HEK293 (cell line): ENCODE results near the gene TMEM92.

ENCODE experiments used
- CTCF ChIA-PET: fragments of 350-600 bp; formaldehyde crosslinking; extraction: SDS; loops from one replicate; lab custom pipeline; 2021; ENCODE audit warnings: antibody characterized with exemption; lab: Yijun Ruan, JAX
- POLR2A ChIA-PET: fragments of 300-600 bp; formaldehyde crosslinking; extraction: SDS; loops from one replicate; lab custom pipeline; 2020; ENCODE audit warnings: antibody characterized with exemption, inconsistent platforms; lab: Yijun Ruan, JAX
- H3K27ac ChIP-seq: fragments of 200-500 bp; sonication (Bioruptor generic); 2 replicates; pipeline ENCODE4 v1.5.1; 2014; ENCODE audit warnings: low read depth, low read length, control low read depth, inconsistent platforms; ENCODE audit errors: extremely low read depth
- H3K36me3 ChIP-seq, 2 experiments: fragments of 200-500 bp in 1 of 2; sonication (Bioruptor generic) in 1 of 2; 1 replicate in 1 of 2; 2 replicates in 1 of 2; pipeline ENCODE4 v1.5.1; 2014 to 2017; ENCODE audit warnings: inconsistent platforms in 2 of 2, low read length in 2 of 2; ENCODE audit not compliant: control insufficient read depth in 2 of 2, insufficient read depth in 1 of 2
- H3K4me1 ChIP-seq: fragments of 200-500 bp; sonication (Bioruptor generic); 2 replicates; pipeline ENCODE4 v1.5.1; 2014; ENCODE audit warnings: mild to moderate bottlenecking, low read length, inconsistent platforms; ENCODE audit not compliant: control insufficient read depth, insufficient read depth
- H3K4me3 ChIP-seq: 2 replicates; pipeline ENCODE4 v1.5.1; 2011; ENCODE audit warnings: low read depth, mild to moderate bottlenecking, control low read depth, low read length, moderate library complexity
- H3K9me3 ChIP-seq: fragments of 200-500 bp; sonication (Bioruptor generic); 2 replicates; pipeline ENCODE4 v1.5.1; 2014; ENCODE audit warnings: low read depth, low read length, inconsistent platforms; ENCODE audit not compliant: control insufficient read depth, insufficient read depth
- GLI4 ChIP-seq: fragments of 450-650 bp; formaldehyde crosslinking; IDR thresholded peaks from 2 replicates; pipeline ENCODE4 v1.5.1; 2016; ENCODE audit warnings: missing biosample characterization, missing genetic modification characterization
- HOXD13 ChIP-seq: sonication (generic); formaldehyde crosslinking; IDR thresholded peaks from 2 replicates; pipeline ENCODE4 v1.8.0; 2022; ENCODE audit warnings: missing genetic modification reagents, borderline replicate concordance
- IKZF3 ChIP-seq: fragments of 450-650 bp; IDR thresholded peaks from 2 replicates; pipeline ENCODE4 v1.5.0; 2018; ENCODE audit warnings: missing biosample characterization, mild to moderate bottlenecking, missing genetic modification characterization, moderate library complexity
- KLF10 ChIP-seq: fragments of 450-650 bp; IDR thresholded peaks from 2 replicates; pipeline ENCODE4 v1.5.1; 2018; ENCODE audit warnings: missing biosample characterization, mild to moderate bottlenecking, missing genetic modification characterization
- PRDM1 ChIP-seq: fragments of 450-650 bp; formaldehyde crosslinking; IDR thresholded peaks from 2 replicates; pipeline ENCODE4; 2016; ENCODE audit warnings: missing biosample characterization, missing genetic modification characterization
- SALL2 ChIP-seq: fragments of 450-650 bp; formaldehyde crosslinking; IDR thresholded peaks from 2 replicates; pipeline ENCODE4 v1.5.0; 2017; ENCODE audit warnings: missing biosample characterization, mild to moderate bottlenecking, missing genetic modification characterization, borderline replicate concordance
- SP2 ChIP-seq: fragments of 450-650 bp; formaldehyde crosslinking; IDR thresholded peaks from 2 replicates; pipeline ENCODE4 v1.5.1; 2016; ENCODE audit warnings: missing biosample characterization, missing genetic modification characterization
- ZBTB10 ChIP-seq: fragments of 450-650 bp; formaldehyde crosslinking; IDR thresholded peaks from 2 replicates; pipeline ENCODE4 v1.5.1; 2016; ENCODE audit warnings: missing biosample characterization, missing genetic modification characterization
- ZBTB11 ChIP-seq: fragments of 450-650 bp; formaldehyde crosslinking; conservative IDR thresholded peaks from 2 replicates; pipeline ENCODE4 v1.5.1; 2016; ENCODE audit warnings: low read depth, missing biosample characterization, missing genetic modification characterization
- ZBTB21 ChIP-seq: fragments of 450-650 bp; formaldehyde crosslinking; IDR thresholded peaks from 2 replicates; pipeline ENCODE4 v1.5.1; 2017; ENCODE audit warnings: missing biosample characterization, missing genetic modification characterization
- ZFP37 ChIP-seq: fragments of 450-650 bp; formaldehyde crosslinking; IDR thresholded peaks from 2 replicates; pipeline ENCODE4 v1.5.1; 2016; ENCODE audit warnings: missing biosample characterization, missing genetic modification characterization
- ZIC2 ChIP-seq: fragments of 450-650 bp; formaldehyde crosslinking; IDR thresholded peaks from 2 replicates; pipeline ENCODE4 v1.5.1; 2016; ENCODE audit warnings: missing biosample characterization, missing genetic modification characterization
- ZNF112 ChIP-seq: fragments of 450-650 bp; formaldehyde crosslinking; IDR thresholded peaks from 2 replicates; pipeline ENCODE4 v1.5.0; 2017; ENCODE audit warnings: missing biosample characterization, missing genetic modification characterization
- ZNF133 ChIP-seq: fragments of 450-650 bp; formaldehyde crosslinking; IDR thresholded peaks from 2 replicates; pipeline ENCODE4 v1.5.1; 2016; ENCODE audit warnings: missing biosample characterization, missing genetic modification characterization
- ZNF146 ChIP-seq: fragments of 450-650 bp; formaldehyde crosslinking; IDR thresholded peaks from 2 replicates; pipeline ENCODE4 v1.5.1; 2016; ENCODE audit warnings: missing biosample characterization, missing genetic modification characterization
- ZNF155 ChIP-seq: fragments of 450-650 bp; formaldehyde crosslinking; IDR thresholded peaks from 2 replicates; pipeline ENCODE4 v1.5.1; 2016; ENCODE audit warnings: missing biosample characterization, missing genetic modification characterization
- ZNF274 ChIP-seq, 2 experiments: fragments of 200-500 bp in 1 of 2; fragments of 450-650 bp in 1 of 2; sonication (Bioruptor generic) in 1 of 2; formaldehyde crosslinking in 1 of 2; IDR thresholded peaks; 2 replicates each; pipeline versions ENCODE4 v1.5.1 to v1.6.1; 2014 to 2016; ENCODE audit warnings: borderline replicate concordance in 1 of 2, inconsistent platforms in 1 of 2, low read length in 1 of 2, missing biosample characterization in 1 of 2, missing genetic modification characterization in 1 of 2
- ZNF292 ChIP-seq: fragments of 450-650 bp; formaldehyde crosslinking; IDR thresholded peaks from 2 replicates; pipeline ENCODE4 v1.5.1; 2016; ENCODE audit warnings: low read depth, missing biosample characterization, missing genetic modification characterization, borderline replicate concordance
- ZNF350 ChIP-seq: fragments of 450-650 bp; formaldehyde crosslinking; IDR thresholded peaks from 2 replicates; pipeline ENCODE4 v1.5.0; 2017; ENCODE audit warnings: missing biosample characterization, mild to moderate bottlenecking, missing genetic modification characterization
- ZNF354C ChIP-seq: fragments of 450-650 bp; formaldehyde crosslinking; IDR thresholded peaks from 2 replicates; pipeline ENCODE4 v1.5.1; 2016; ENCODE audit warnings: missing biosample characterization, missing genetic modification characterization, low read depth, borderline replicate concordance
- ZNF433 ChIP-seq: fragments of 450-650 bp; formaldehyde crosslinking; IDR thresholded peaks from 2 replicates; pipeline ENCODE4 v1.5.1; 2016; ENCODE audit warnings: missing biosample characterization, missing genetic modification characterization, low read depth
- ZNF555 ChIP-seq: fragments of 450-650 bp; formaldehyde crosslinking; conservative IDR thresholded peaks from 2 replicates; pipeline ENCODE4 v1.5.1; 2017; ENCODE audit warnings: missing biosample characterization, mild to moderate bottlenecking, missing genetic modification characterization, inconsistent platforms
- ZNF654 ChIP-seq: fragments of 450-650 bp; formaldehyde crosslinking; IDR thresholded peaks from 2 replicates; pipeline ENCODE4 v1.5.1; 2016; ENCODE audit warnings: low read depth, missing biosample characterization, missing genetic modification characterization
- ZNF76 ChIP-seq: fragments of 450-650 bp; formaldehyde crosslinking; IDR thresholded peaks from 2 replicates; pipeline ENCODE4; 2016; ENCODE audit warnings: low read depth, missing biosample characterization, missing genetic modification characterization, borderline replicate concordance
- ZNF843 ChIP-seq: fragments of 450-650 bp; formaldehyde crosslinking; IDR thresholded peaks from 2 replicates; pipeline ENCODE4 v1.5.1; 2016; ENCODE audit warnings: missing biosample characterization, missing genetic modification characterization
- ZSCAN4 ChIP-seq: fragments of 450-650 bp; formaldehyde crosslinking; IDR thresholded peaks from 2 replicates; pipeline ENCODE4 v1.5.1; 2017; ENCODE audit warnings: missing biosample characterization, missing genetic modification characterization
- ZXDB ChIP-seq: fragments of 450-650 bp; formaldehyde crosslinking; IDR thresholded peaks from 2 replicates; pipeline ENCODE4 v1.5.1; 2016; ENCODE audit warnings: missing biosample characterization, missing genetic modification characterization

TMEM92 gene

GRCh38 chr17:50268743-50269275 lies 5.5 kb upstream of the TMEM92 start:
- H3K36me3 ChIP-seq = no peaks in the 10 kb centered on the region
- CTCF ChIA-PET = interaction anchor here (0.5 to 21.9 kb wide), 12 partner anchors 8 to 154 kb away, joined by 3 to 487 read pairs (median 5); partner anchors contain the start of gene COL1A1
- H3K9me3 ChIP-seq = no peaks in the 10 kb centered on the region
- no peak overlapping the region for H3K4me3 ChIP-seq
- no peak for TF ChIP-seq GLI4 (tag by site-specific recombination)
- no peak for TF ChIP-seq ZNF654 (tag by site-specific recombination)
- no peak for TF ChIP-seq HOXD13 (CRISPR knock-in tag)
- TF ChIP-seq ZNF292 = no peak
- no peak for TF ChIP-seq SP2 (tag by site-specific recombination)
- TF ChIP-seq ZNF146 (tag by site-specific recombination) = no peak
- no peak for TF ChIP-seq ZSCAN4 (tag by site-specific recombination)
- no peak for TF ChIP-seq ZNF274 (IDR thresholded peaks at IDR 0.05; ENCODE audit: low read length)
- TF ChIP-seq ZNF274 (tag by site-specific recombination; IDR thresholded peaks at IDR 0.05; ENCODE audit: borderline replicate concordance) = no peak
- TF ChIP-seq ZBTB10 (tag by site-specific recombination) = no peak
- no peak for TF ChIP-seq ZNF76 (tag by site-specific recombination)
- no peak for TF ChIP-seq ZNF155 (tag by site-specific recombination)
- TF ChIP-seq ZNF433 (tag by site-specific recombination) = no peak
- TF ChIP-seq KLF10 (tag by site-specific recombination) = no peak
- TF ChIP-seq ZBTB21 (tag by site-specific recombination) = no peak
- TF ChIP-seq ZNF555 = no peak
- no peak for TF ChIP-seq ZNF112 (tag by site-specific recombination)
- TF ChIP-seq IKZF3 (tag by site-specific recombination) = no peak
- TF ChIP-seq ZIC2 (tag by site-specific recombination) = no peak
- TF ChIP-seq, all 188 proteins: peak for 0
- POLR2A ChIA-PET = no interaction called here
- peaks cover 12% of the 10 kb centered on the region for H3K4me1 ChIP-seq
- H3K27ac ChIP-seq = no peak overlapping the region

GRCh38 chr17:50269477-50270434 lies 4.5 kb upstream of the TMEM92 start:
- Histone ChIP-seq H3K9me3 (no peaks in the 10 kb centered on the region), H3K36me3 (no peaks in the 10 kb centered on the region), H3K4me3 (no peak overlapping the region), H3K27ac (no peak overlapping the region), H3K4me1 (peaks cover 12% of the 10 kb centered on the region)
- ChIA-PET CTCF (interaction anchor here (0.5 to 21.9 kb wide), 16 partner anchors 9 to 175 kb away, joined by 3 to 487 read pairs (median 4); partner anchors contain the start of gene COL1A1), POLR2A (interaction anchor here (0.5 to 0.7 kb wide), 3 partner anchors 33 to 668 kb away, joined by 3 read pairs; no protein-coding TSS in a partner anchor)
- TF ChIP-seq ZFP37 (tag by site-specific recombination) (no peak), ZBTB11 (tag by site-specific recombination) (no peak), ZNF133 (tag by site-specific recombination) (no peak), SALL2 (no peak), ZNF354C (no peak), ZNF350 (tag by site-specific recombination) (no peak), ZXDB (tag by site-specific recombination) (no peak), PRDM1 (tag by site-specific recombination) (no peak), ZNF843 (tag by site-specific recombination) (no peak)
